Breast epithelium (tissue), 4 donors: ENCODE measurements around the gene HRAS. TPM values are rescaled to one million over a fixed set of nuclear protein-coding genes. Genes with fewer than 3 reads are reported as not detected.

ENCODE experiments used
- DNase-seq, 2 donors: peaks; one replicate each; pipeline ENCODE4 v3.0.0-alpha.2; 2019; ENCODE audit warnings: low spot score in 2 of 2
- H3K27ac ChIP-seq, 2 donors: fragments of 200-600 bp; sonication (generic) in 1 of 2; one replicate each; pipeline ENCODE4 v1.5.1; 2016 to 2019; ENCODE audit warnings: mild to moderate bottlenecking in 1 of 2
- H3K27me3 ChIP-seq, 2 donors: fragments of 200-600 bp; sonication (generic) in 1 of 2; one replicate each; pipeline versions ENCODE4 v1.5.1 to v1.6.0; 2017 to 2019; ENCODE audit warnings: control low read depth in 1 of 2, mild to moderate bottlenecking in 1 of 2
- H3K36me3 ChIP-seq: fragments of 200-600 bp; one replicate; pipeline ENCODE4 v1.5.1; 2019
- H3K4me1 ChIP-seq, 2 donors: fragments of 200-600 bp; sonication (generic); one replicate each; pipeline ENCODE4 v1.5.1; 2016 to 2019; ENCODE audit warnings: control low read depth in 1 of 2
- H3K4me3 ChIP-seq, 3 donors: fragments of 200-600 bp; sonication (generic); 1 replicate in 2 of 3; 2 replicates in 1 of 3; pipeline ENCODE4 v1.5.1; 2016 to 2019; ENCODE audit warnings: mild to moderate bottlenecking in 3 of 3, moderate library complexity in 2 of 3
- H3K9me3 ChIP-seq, 2 donors: fragments of 200-600 bp; sonication (generic) in 1 of 2; one replicate each; pipeline ENCODE4 v1.5.1; 2016 to 2019; ENCODE audit warnings: control low read depth in 1 of 2
- CTCF ChIP-seq, 3 donors: fragments of 450-650 bp; IDR thresholded peaks; one replicate each; pipeline ENCODE4 v1.5.1; 2016 to 2017; ENCODE audit warnings: antibody characterized with exemption in 3 of 3, mild to moderate bottlenecking in 3 of 3, moderate library complexity in 3 of 3
- POLR2A ChIP-seq: fragments of 450-650 bp; IDR thresholded peaks from one replicate; pipeline ENCODE4 v1.6.1; 2016; ENCODE audit warnings: antibody characterized with exemption, mild to moderate bottlenecking, moderate library complexity
- POLR2AphosphoS5 ChIP-seq, 3 donors: sonication (generic); formaldehyde crosslinking; IDR thresholded peaks; one replicate each; pipeline ENCODE4 v1.6.1; 2017; ENCODE audit warnings: antibody characterized with exemption in 3 of 3
- intact Hi-C: fragments of 100-400 bp; cut with DNase I; formaldehyde crosslinking; loops from one replicate; pipeline ENCODE4 v1.15.1; 2023; ENCODE audit warnings: low total_unique reads
- total RNA-seq, 3 donors: library from RNA; depleted of rRNA; stranded (reverse); fragments of >200 nt; gene quantifications; one replicate each; pipeline ENCODE4 v1.1.0, GENCODE V29; 2016

HRAS gene
- total RNA-seq, 3 donors from 2014 or later = 33.2 to 50.1 (median 33.4) TPM

- peak overlapping the region; percentile 87 to 89 for H3K27ac ChIP-seq
- TF ChIP-seq POLR2A (peak; percentile 13), CTCF (IDR thresholded peaks at IDR 0.05) (no peak)
- no peak for DNase-seq
- H3K27me3 ChIP-seq = no peaks in the 10 kb centered on the region
- no peaks in the 10 kb centered on the region for H3K9me3 ChIP-seq
- H3K4me3 ChIP-seq = peak overlapping the region; percentile 63 to 86 (median 85)
- no peaks in the 10 kb centered on the region for H3K4me1 ChIP-seq
- intact Hi-C loops = loop anchor here (10.0 kb wide), 1 partner anchor 213 kb away; the partner anchor contains the start of gene GATD1
- no peaks in the 10 kb centered on the region for H3K36me3 ChIP-seq
Measured at GRCh38 chr11:561148-562003, 26.0 kb upstream of the HRAS start.

GRCh38 chr11:560305-561147, 25.1 kb upstream of the HRAS start, which contains the start of the genes LMNTD2 and RASSF7:
Gene LMNTD2, minus strand, starts transcription at chr11:560738. Its CDS starts 22 bp downstream, at chr11:560716.
Gene RASSF7, plus strand, starts transcription at chr11:560970. Its CDS starts 799 bp downstream, at chr11:561769.
- intact Hi-C loops = loop anchor here (10.0 kb wide), 1 partner anchor 214 kb away; the partner anchor contains the start of gene GATD1
- Histone ChIP-seq H3K4me1 (no peaks in the 10 kb centered on the region), H3K9me3 (no peaks in the 10 kb centered on the region), H3K27me3 (no peaks in the 10 kb centered on the region), H3K27ac (peak within 1 kb of the TSS; percentile 87 to 89), H3K4me3 (peak within 1 kb of the TSS; percentile 63 to 86 (median 85)), H3K36me3 (no peaks in the 10 kb centered on the region)
- peak; percentile 92 for DNase-seq
- TF ChIP-seq POLR2A = peak; percentile 18
- TF ChIP-seq CTCF (IDR thresholded peaks at IDR 0.05) = no peak
- TF ChIP-seq POLR2AphosphoS5 (IDR thresholded peaks at IDR 0.05) = peak; percentile 42 to 73 (median 45)

GRCh38 chr11:559712-560304, 24.4 kb upstream of the HRAS start:
- Histone ChIP-seq H3K4me1 (no peaks in the 10 kb centered on the region), H3K27me3 (no peaks in the 10 kb centered on the region), H3K36me3 (no peaks in the 10 kb centered on the region), H3K9me3 (no peaks in the 10 kb centered on the region), H3K4me3 (peak overlapping the region; percentile 63 to 86 (median 85)), H3K27ac (peak overlapping the region; percentile 87 to 89)
- TF ChIP-seq POLR2AphosphoS5 (IDR thresholded peaks at IDR 0.05) (no peak), POLR2A (no peak), CTCF (IDR thresholded peaks at IDR 0.05) (no peak)
- intact Hi-C loops = loop anchor here (10.0 kb wide), 1 partner anchor 215 kb away; the partner anchor contains the start of gene GATD1
- no peak for DNase-seq

GRCh38 chr11:559020-559620, 23.7 kb upstream of the HRAS start:
- no peak for TF ChIP-seq POLR2AphosphoS5 (IDR thresholded peaks at IDR 0.05)
- TF ChIP-seq POLR2A = no peak
- no peak for TF ChIP-seq CTCF (IDR thresholded peaks at IDR 0.05)
- H3K9me3 ChIP-seq = no peaks in the 10 kb centered on the region
- no peaks in the 10 kb centered on the region for H3K36me3 ChIP-seq
- peaks cover 0 to 5% of the 10 kb centered on the region in 2 donors for H3K4me1 ChIP-seq
- no peak overlapping the region for H3K4me3 ChIP-seq
- no peak for DNase-seq
- intact Hi-C loops = no loop called here
- H3K27ac ChIP-seq = no peak overlapping the region
- peaks cover 0 to 3% of the 10 kb centered on the region in 2 donors for H3K27me3 ChIP-seq
